IPS-11a (cell line): ENCODE data around the gene UBAP2.

Source experiments
- H3K4me3 ChIP-seq: one replicate; pipeline ENCODE4 v1.5.1; 2013; ENCODE audit warnings: low read depth, low read length, control low read depth

Gene UBAP2

DNA sequence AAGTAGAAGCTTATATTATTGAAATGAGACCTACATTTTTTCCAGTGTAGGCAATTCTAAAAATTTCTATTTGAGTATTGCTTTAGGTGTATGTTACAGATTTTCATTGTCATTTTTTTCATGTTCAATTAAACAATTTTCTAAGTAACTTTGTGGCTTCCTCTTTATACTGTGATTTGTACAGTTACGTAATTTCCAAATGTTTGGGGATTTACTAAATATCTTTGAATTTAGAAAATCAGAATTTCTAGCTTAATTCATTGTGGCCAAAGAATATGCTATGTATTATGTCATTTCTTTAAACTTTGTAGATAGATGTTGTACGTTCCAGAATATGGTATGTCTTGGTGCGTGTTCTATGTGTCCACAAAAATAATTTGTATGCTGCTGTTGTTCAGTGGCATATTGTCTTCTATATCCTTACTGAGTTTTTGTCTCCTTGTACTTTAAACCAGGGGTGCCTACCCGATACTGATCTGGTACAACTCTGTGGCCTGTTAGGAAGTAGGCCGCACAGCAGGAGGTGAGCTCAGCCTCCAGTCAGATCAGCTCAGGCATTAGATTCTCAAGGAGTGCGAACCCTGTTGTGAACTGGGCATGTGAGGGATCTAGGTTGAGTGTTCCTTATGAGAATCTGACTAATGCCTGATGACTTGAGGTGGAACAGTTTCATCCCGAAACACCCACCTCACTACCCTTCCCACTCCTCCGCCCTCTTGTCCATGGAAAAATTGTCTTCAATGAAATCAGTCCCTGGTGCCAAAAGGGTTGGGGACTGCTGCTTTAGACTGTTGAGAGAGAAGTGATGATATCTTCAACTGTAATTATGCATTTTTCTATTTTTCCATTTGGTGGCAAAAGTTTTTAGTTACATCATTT is 168.2 kb downstream of the UBAP2 start:
- H3K4me3 ChIP-seq, result no peak overlapping the region

DNA sequence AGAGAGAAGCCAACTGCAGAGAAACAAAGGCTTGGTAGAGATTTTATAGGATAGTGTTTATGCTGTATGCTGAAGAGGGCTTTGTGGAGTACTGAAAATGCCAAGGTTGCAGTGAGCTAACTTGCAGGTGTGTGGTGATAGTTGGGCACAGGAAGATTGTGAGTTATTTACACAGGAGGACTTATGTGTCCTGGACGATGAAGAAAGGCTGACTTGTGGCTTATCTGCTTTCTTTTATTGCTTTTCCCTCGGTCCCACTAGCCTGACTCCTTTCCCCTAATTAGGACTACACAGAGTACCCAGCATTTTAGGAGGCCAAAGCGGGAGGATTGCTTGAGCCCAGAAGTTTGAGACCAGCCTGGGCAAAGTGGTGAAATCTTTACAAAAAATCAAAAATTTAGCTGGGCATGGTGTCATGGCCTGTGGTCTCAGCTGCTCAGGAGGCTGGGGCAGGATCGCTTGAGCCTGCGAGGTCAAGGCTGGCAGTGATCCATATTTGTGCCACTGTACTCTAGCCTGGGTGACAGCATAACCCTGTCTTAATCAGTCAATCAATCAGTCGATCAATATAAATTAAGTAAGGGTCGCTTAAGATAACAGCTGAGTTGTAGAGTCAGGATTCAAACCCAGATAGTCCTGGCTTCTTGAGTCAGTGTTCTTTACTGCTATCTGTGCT is 169.9 kb downstream of the UBAP2 start:
- no peak overlapping the region for H3K4me3 ChIP-seq

DNA sequence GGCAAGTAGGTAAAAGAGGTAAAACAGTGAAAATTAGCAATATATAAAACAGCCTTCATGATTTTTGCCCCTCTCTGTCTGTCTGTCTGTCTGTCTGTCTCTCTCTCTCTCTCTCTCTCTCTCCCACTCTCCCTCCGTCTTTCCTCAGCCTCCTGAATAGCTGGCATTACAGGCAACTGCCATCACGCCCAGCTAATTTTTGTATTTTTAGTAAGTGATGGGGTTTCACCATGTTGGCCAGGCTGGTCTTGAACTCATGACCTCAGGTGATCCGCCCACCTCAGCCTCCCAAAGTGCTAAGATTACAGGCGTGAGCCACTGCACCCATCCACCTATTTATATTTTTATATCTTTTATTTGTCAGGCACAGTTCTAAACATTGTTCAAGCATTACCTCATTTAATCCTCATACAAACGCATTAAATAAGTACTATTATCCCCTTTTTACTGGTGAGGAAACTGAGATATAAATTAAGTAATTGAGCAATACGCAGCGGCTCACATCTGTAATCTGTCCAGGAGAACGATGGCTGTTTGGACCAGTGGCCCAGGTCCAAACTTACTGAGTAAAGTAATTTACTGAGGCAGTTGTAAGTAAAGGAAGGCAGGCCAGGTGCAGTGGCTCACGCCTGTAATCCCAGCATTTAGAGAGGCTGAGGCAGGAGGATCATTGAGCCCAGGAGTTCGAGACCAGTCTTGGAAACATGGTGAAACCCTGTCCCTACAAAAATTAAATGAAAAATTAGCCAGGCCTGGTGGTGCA is 170.8 kb downstream of the UBAP2 start:
- no peak overlapping the region for H3K4me3 ChIP-seq
